Activated CD4-positive, alpha-beta T cell treated with anti-CD3 and anti-CD28 coated beads, Interleukin-2, amount 50 U/mL, for 16 hours (primary cell): ENCODE data around the gene KIF26B.

ENCODE experiments used
- DNase-seq: peaks from one replicate; pipeline ENCODE4 v3.0.0-alpha.2; 2020

The KIF26B gene

GRCh38 chr1:245363461-245364200, 208.8 kb downstream of the KIF26B start:
- DNase-seq = no peak

GRCh38 chr1:245365095-245366020, 210.6 kb downstream of the KIF26B start:
- no peak for DNase-seq

GRCh38 chr1:245366886-245367285, 212.1 kb downstream of the KIF26B start:
- DNase-seq = no peak

- no peak for DNase-seq
These were observed 215.5 kb downstream of the KIF26B start for GRCh38 chr1:245370175-245370825.

GRCh38 chr1:245370905-245371581, 216.3 kb downstream of the KIF26B start:
- DNase-seq = no peak

GRCh38 chr1:245373131-245373530, 218.3 kb downstream of the KIF26B start:
- no peak for DNase-seq

GRCh38 chr1:245375789-245376460, 221.1 kb downstream of the KIF26B start:
- no peak for DNase-seq

- no peak for DNase-seq
These were observed 223.1 kb downstream of the KIF26B start for GRCh38 chr1:245377854-245378253.

GRCh38 chr1:245378311-245378722, 223.5 kb downstream of the KIF26B start:
- DNase-seq = no peak

GRCh38 chr1:245378745-245379144, 224.0 kb downstream of the KIF26B start:
- no peak for DNase-seq

- no peak for DNase-seq
These were observed 226.2 kb downstream of the KIF26B start for GRCh38 chr1:245380790-245381535.

- no peak for DNase-seq
These were observed 228.2 kb downstream of the KIF26B start for GRCh38 chr1:245382981-245383380.

- DNase-seq = no peak
These were observed 228.9 kb downstream of the KIF26B start for GRCh38 chr1:245383396-245384330.

- DNase-seq = no peak
These were observed 231.6 kb downstream of the KIF26B start for GRCh38 chr1:245386297-245386971.

- DNase-seq = no peak
These were observed 233.9 kb downstream of the KIF26B start for GRCh38 chr1:245388687-245389086.

- no peak for DNase-seq
These were observed 235.1 kb downstream of the KIF26B start for GRCh38 chr1:245389873-245390272.

GRCh38 chr1:245390975-245391374, 236.2 kb downstream of the KIF26B start:
- DNase-seq = no peak

GRCh38 chr1:245393694-245394093, 238.9 kb downstream of the KIF26B start:
- no peak for DNase-seq

- no peak for DNase-seq
These were observed 240.9 kb downstream of the KIF26B start for GRCh38 chr1:245395680-245396079.

GRCh38 chr1:245396615-245397014, 241.8 kb downstream of the KIF26B start:
- DNase-seq = no peak
